ENCODE data around the gene PPIG. TPM values are rescaled to one million over a fixed set of nuclear protein-coding genes. Genes with fewer than 3 reads are reported as not detected.

The PPIG gene
- total and polyA plus RNA-seq, 4 experiments from 2014 or later = 36.8 to 103 (median 81.1) TPM

GRCh38 chr2:169637620-169638019, 53.5 kb downstream of the PPIG start:
- no peak overlapping the region for H3K4me3 Mint-ChIP-seq
- POLR2A ChIA-PET (ENCODE audit: partially characterized antibody) = no interaction called here
- peaks cover 16 to 33% of the 10 kb centered on the region in 2 donors for H3K36me3 Mint-ChIP-seq
- H3K27ac ChIP-seq (ENCODE audit: low read depth, low read length) = no peak overlapping the region
- intact Hi-C loops (cut with micrococcal nuclease) = no loop called here
- CTCF ChIA-PET (ENCODE audit: partially characterized antibody) = no interaction called here
- H3K4me1 Mint-ChIP-seq = no peaks in the 10 kb centered on the region
- H3K27me3 Mint-ChIP-seq = no peaks in the 10 kb centered on the region
- no peaks in the 10 kb centered on the region for H3K9me3 ChIP-seq (ENCODE audit: control insufficient read depth in 1 of 2, low read length in 2 of 2)
- H3K4me3 ChIP-seq (ENCODE audit: low read length in 2 of 2) = no peak overlapping the region
- no peak overlapping the region for H3K27ac Mint-ChIP-seq
- no peaks in the 10 kb centered on the region for H3K9me3 Mint-ChIP-seq
- H3K36me3 ChIP-seq (ENCODE audit: insufficient read depth, low read length) = peaks cover 44% of the 10 kb centered on the region
- no peaks in the 10 kb centered on the region for H3K27me3 ChIP-seq (ENCODE audit: insufficient read depth, low read length)
- H3K4me1 ChIP-seq (ENCODE audit: insufficient read depth, low read length) = no peaks in the 10 kb centered on the region
- DNase-seq = no peak

- Histone ChIP-seq H3K4me1 (ENCODE audit: insufficient read depth, low read length) (no peaks in the 10 kb centered on the region), H3K27me3 (ENCODE audit: insufficient read depth, low read length) (no peaks in the 10 kb centered on the region), H3K4me3 (ENCODE audit: low read length in 2 of 2) (no peak overlapping the region), H3K27ac (ENCODE audit: low read depth, low read length) (no peak overlapping the region), H3K36me3 (ENCODE audit: insufficient read depth, low read length) (peaks cover 26% of the 10 kb centered on the region), H3K9me3 (ENCODE audit: control insufficient read depth in 1 of 2, low read length in 2 of 2) (no peaks in the 10 kb centered on the region)
- Mint-ChIP-seq H3K27ac (no peak overlapping the region), H3K4me1 (no peaks in the 10 kb centered on the region), H3K36me3 (peaks cover 9 to 23% of the 10 kb centered on the region in 2 donors), H3K4me3 (no peak overlapping the region), H3K9me3 (peaks cover 0 to 2% (median 0%) of the 10 kb centered on the region in 8 donors), H3K27me3 (no peaks in the 10 kb centered on the region)
- ChIA-PET CTCF (ENCODE audit: partially characterized antibody) (interaction anchor here (0.6 kb wide), 1 partner anchor 125 kb away, joined by 3 read pairs; no protein-coding TSS in a partner anchor), POLR2A (ENCODE audit: partially characterized antibody) (no interaction called here)
- intact Hi-C loops (cut with micrococcal nuclease) = no loop called here
- no peak for DNase-seq
Observed at GRCh38 chr2:169640104-169640503, 56.0 kb downstream of the PPIG start.

DNA sequence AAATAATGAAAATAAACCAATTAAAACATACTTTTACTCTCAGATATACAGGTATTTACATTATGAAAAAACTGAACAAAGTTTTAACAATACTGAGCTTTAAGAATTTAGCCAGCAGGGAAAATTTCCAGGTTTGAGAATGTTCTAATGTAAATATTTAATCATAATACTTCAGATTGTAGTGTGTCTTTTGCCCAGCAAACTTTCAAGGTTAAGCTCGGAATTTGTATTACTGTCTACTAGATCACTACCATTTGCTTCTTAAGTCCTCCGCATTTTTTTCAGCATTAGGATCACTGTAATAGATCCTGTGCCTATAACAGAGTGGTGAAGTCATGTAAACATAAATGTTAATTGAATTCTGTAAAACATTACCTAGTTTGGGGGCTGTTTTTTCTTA, 57.3 kb downstream of the PPIG start:
- no peaks in the 10 kb centered on the region for H3K27me3 ChIP-seq (ENCODE audit: insufficient read depth, low read length)
- ChIA-PET CTCF (ENCODE audit: partially characterized antibody) (no interaction called here), POLR2A (ENCODE audit: partially characterized antibody) (no interaction called here)
- Mint-ChIP-seq H3K4me1 (no peaks in the 10 kb centered on the region), H3K36me3 (peaks cover 9 to 23% of the 10 kb centered on the region in 2 donors), H3K27me3 (no peaks in the 10 kb centered on the region), H3K9me3 (peaks cover 0 to 2% (median 0%) of the 10 kb centered on the region in 8 donors), H3K4me3 (no peak overlapping the region), H3K27ac (no peak overlapping the region)
- no peak overlapping the region for H3K4me3 ChIP-seq (ENCODE audit: low read length in 2 of 2)
- H3K27ac ChIP-seq (ENCODE audit: low read depth, low read length) = no peak overlapping the region
- no peaks in the 10 kb centered on the region for H3K4me1 ChIP-seq (ENCODE audit: insufficient read depth, low read length)
- no peaks in the 10 kb centered on the region for H3K9me3 ChIP-seq (ENCODE audit: control insufficient read depth in 1 of 2, low read length in 2 of 2)
- no peak for DNase-seq
- intact Hi-C loops (cut with micrococcal nuclease) = no loop called here
- H3K36me3 ChIP-seq (ENCODE audit: insufficient read depth, low read length) = peaks cover 12% of the 10 kb centered on the region

DNA sequence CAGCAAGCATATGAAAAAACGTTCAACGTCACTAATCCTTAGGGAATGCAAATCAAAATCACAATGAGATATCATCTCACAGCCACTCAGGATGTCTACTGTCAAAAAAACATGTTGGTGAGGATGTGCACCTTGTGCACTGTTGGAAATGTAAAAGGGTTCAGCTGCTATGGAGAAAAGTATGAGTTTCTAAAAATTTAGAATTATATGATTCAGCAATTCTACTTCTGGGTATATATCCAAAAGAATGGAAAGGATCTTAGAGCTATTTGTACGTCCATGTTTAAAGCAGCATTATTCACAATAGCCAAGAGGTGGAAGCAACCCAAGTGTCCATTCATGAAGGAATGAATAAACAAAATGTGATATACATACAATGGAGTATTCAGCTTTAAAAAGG, 60.0 kb downstream of the PPIG start:
- Histone ChIP-seq H3K9me3 (ENCODE audit: control insufficient read depth in 1 of 2, low read length in 2 of 2) (no peaks in the 10 kb centered on the region), H3K4me1 (ENCODE audit: insufficient read depth, low read length) (no peaks in the 10 kb centered on the region), H3K27ac (ENCODE audit: low read depth, low read length) (no peak overlapping the region), H3K36me3 (ENCODE audit: insufficient read depth, low read length) (no peaks in the 10 kb centered on the region), H3K4me3 (ENCODE audit: low read length in 2 of 2) (no peak overlapping the region), H3K27me3 (ENCODE audit: insufficient read depth, low read length) (no peaks in the 10 kb centered on the region)
- Mint-ChIP-seq H3K4me1 (no peaks in the 10 kb centered on the region), H3K27ac (no peak overlapping the region), H3K27me3 (no peaks in the 10 kb centered on the region), H3K9me3 (peaks cover 0 to 2% (median 0%) of the 10 kb centered on the region in 8 donors), H3K36me3 (peaks cover 0 to 13% of the 10 kb centered on the region in 2 donors), H3K4me3 (no peak overlapping the region)
- POLR2A ChIA-PET (ENCODE audit: partially characterized antibody) = interaction anchor here (0.6 to 1.3 kb wide), 2 partner anchors 9 to 16 kb away, joined by 3 read pairs; no protein-coding TSS in a partner anchor
- CTCF ChIA-PET (ENCODE audit: partially characterized antibody) = interaction anchor here (0.7 to 1.1 kb wide), 2 partner anchors 54 to 355 kb away, joined by 3 to 4 read pairs; no protein-coding TSS in a partner anchor
- intact Hi-C loops (cut with micrococcal nuclease) = no loop called here
- DNase-seq = no peak

DNA sequence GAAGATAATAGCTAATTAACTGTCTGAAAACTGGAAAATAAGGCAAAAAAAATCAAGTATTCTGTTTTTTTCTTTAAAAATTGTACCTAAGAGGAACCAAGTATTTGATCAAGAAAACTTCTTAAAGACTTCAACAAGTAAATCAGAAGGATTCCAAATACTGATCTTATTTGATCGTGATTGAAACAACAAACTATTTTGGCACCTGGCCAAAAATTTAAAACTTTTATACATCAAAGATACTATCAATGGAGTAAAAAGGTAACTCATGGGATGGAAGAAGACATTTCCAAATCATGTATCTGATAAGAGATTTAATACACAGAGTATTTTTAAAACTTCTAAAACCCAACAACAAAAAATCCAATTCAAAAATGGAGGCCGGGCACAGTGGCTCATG, 63.3 kb downstream of the PPIG start:
- Mint-ChIP-seq H3K9me3 (peaks cover 0 to 2% (median 0%) of the 10 kb centered on the region in 8 donors), H3K36me3 (no peaks in the 10 kb centered on the region), H3K27me3 (peaks cover 1 to 5% of the 10 kb centered on the region in 2 donors), H3K27ac (no peak overlapping the region), H3K4me3 (no peak overlapping the region), H3K4me1 (peaks cover 0 to 2% (median 0%) of the 10 kb centered on the region in 4 donors)
- H3K4me1 ChIP-seq (ENCODE audit: insufficient read depth, low read length) = no peaks in the 10 kb centered on the region
- no peak overlapping the region for H3K27ac ChIP-seq (ENCODE audit: low read depth, low read length)
- ChIA-PET POLR2A (ENCODE audit: partially characterized antibody) (no interaction called here), CTCF (ENCODE audit: partially characterized antibody) (no interaction called here)
- H3K9me3 ChIP-seq (ENCODE audit: control insufficient read depth in 1 of 2, low read length in 2 of 2) = no peaks in the 10 kb centered on the region
- intact Hi-C loops (cut with micrococcal nuclease) = no loop called here
- no peak overlapping the region for H3K4me3 ChIP-seq (ENCODE audit: low read length in 2 of 2)
- H3K27me3 ChIP-seq (ENCODE audit: insufficient read depth, low read length) = no peaks in the 10 kb centered on the region
- no peak for DNase-seq
- H3K36me3 ChIP-seq (ENCODE audit: insufficient read depth, low read length) = no peaks in the 10 kb centered on the region

GRCh38 chr2:169649278-169649677, 65.1 kb downstream of the PPIG start:
- H3K27ac Mint-ChIP-seq = no peak overlapping the region
- H3K4me1 Mint-ChIP-seq = peaks cover 0 to 2% (median 0%) of the 10 kb centered on the region in 4 donors
- H3K9me3 Mint-ChIP-seq = no peaks in the 10 kb centered on the region
- no peaks in the 10 kb centered on the region for H3K36me3 Mint-ChIP-seq
- Histone ChIP-seq H3K27me3 (ENCODE audit: insufficient read depth, low read length) (no peaks in the 10 kb centered on the region), H3K4me3 (ENCODE audit: low read length in 2 of 2) (no peak overlapping the region), H3K9me3 (ENCODE audit: control insufficient read depth in 1 of 2, low read length in 2 of 2) (no peaks in the 10 kb centered on the region), H3K36me3 (ENCODE audit: insufficient read depth, low read length) (no peaks in the 10 kb centered on the region), H3K4me1 (ENCODE audit: insufficient read depth, low read length) (no peaks in the 10 kb centered on the region), H3K27ac (ENCODE audit: low read depth, low read length) (no peak overlapping the region)
- ChIA-PET POLR2A (ENCODE audit: partially characterized antibody) (no interaction called here), CTCF (ENCODE audit: partially characterized antibody) (no interaction called here)
- intact Hi-C loops (cut with micrococcal nuclease) = no loop called here
- no peak overlapping the region for H3K4me3 Mint-ChIP-seq
- no peak for DNase-seq
- peaks cover 8 to 11% of the 10 kb centered on the region in 2 donors for H3K27me3 Mint-ChIP-seq

DNA sequence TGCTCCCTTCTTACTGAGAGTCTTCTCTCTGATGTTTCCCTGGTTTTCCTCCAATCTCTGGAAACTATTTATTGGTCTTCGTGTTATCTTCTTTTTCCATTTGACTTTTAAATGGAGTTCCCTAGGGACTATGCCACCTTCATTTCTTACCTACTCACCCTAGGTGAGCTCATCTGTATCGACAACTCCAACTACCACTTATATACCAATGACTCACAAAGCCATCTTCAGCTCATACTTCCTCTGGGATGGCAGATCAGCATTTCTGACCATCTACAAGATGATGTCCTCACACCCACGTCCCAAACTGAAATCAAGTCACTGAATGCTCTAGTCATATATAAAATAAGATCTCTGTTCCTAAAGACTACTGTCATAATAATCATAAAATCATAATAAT, 69.5 kb downstream of the PPIG start:
- H3K9me3 Mint-ChIP-seq = no peaks in the 10 kb centered on the region
- H3K9me3 ChIP-seq (ENCODE audit: control insufficient read depth in 1 of 2, low read length in 2 of 2) = no peaks in the 10 kb centered on the region
- H3K4me1 Mint-ChIP-seq = peaks cover 0 to 2% (median 0%) of the 10 kb centered on the region in 4 donors
- H3K36me3 Mint-ChIP-seq = no peaks in the 10 kb centered on the region
- no peaks in the 10 kb centered on the region for H3K27me3 ChIP-seq (ENCODE audit: insufficient read depth, low read length)
- no peak overlapping the region for H3K4me3 ChIP-seq (ENCODE audit: low read length in 2 of 2)
- no peaks in the 10 kb centered on the region for H3K36me3 ChIP-seq (ENCODE audit: insufficient read depth, low read length)
- POLR2A ChIA-PET (ENCODE audit: partially characterized antibody) = no interaction called here
- intact Hi-C loops (cut with micrococcal nuclease) = no loop called here
- DNase-seq = no peak
- CTCF ChIA-PET (ENCODE audit: partially characterized antibody) = no interaction called here
- H3K27me3 Mint-ChIP-seq = peaks cover 8 to 11% of the 10 kb centered on the region in 2 donors
- no peaks in the 10 kb centered on the region for H3K4me1 ChIP-seq (ENCODE audit: insufficient read depth, low read length)
- no peak overlapping the region for H3K27ac ChIP-seq (ENCODE audit: low read depth, low read length)
- H3K27ac Mint-ChIP-seq = no peak overlapping the region
- no peak overlapping the region for H3K4me3 Mint-ChIP-seq

DNA sequence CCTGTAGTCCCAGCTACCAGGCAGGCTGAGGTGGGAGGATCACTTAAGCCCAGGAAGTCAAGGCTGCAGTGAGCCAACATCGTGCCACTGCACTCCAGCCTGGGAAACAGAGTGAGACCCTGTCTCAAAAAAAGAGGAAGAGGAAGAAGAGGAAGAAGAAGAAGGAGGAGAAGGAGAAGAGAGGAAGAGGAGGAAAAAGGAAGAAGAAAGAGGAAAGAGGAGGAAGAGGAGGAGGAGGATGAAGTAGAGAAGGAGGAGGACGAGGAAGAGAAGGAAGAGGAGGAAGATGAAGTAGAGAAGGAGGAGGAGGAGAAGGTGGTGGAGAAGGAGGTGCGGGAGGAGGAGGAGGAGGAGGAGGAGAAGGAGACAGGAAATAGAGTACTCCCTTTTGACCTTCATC, 72.0 kb downstream of the PPIG start:
- no peaks in the 10 kb centered on the region for H3K4me1 Mint-ChIP-seq
- no peaks in the 10 kb centered on the region for H3K9me3 Mint-ChIP-seq
- Histone ChIP-seq H3K4me1 (ENCODE audit: insufficient read depth, low read length) (no peaks in the 10 kb centered on the region), H3K4me3 (ENCODE audit: low read length in 2 of 2) (no peak overlapping the region), H3K9me3 (ENCODE audit: control insufficient read depth in 1 of 2, low read length in 2 of 2) (no peaks in the 10 kb centered on the region), H3K36me3 (ENCODE audit: insufficient read depth, low read length) (no peaks in the 10 kb centered on the region), H3K27me3 (ENCODE audit: insufficient read depth, low read length) (no peaks in the 10 kb centered on the region), H3K27ac (ENCODE audit: low read depth, low read length) (no peak overlapping the region)
- H3K27ac Mint-ChIP-seq = no peak overlapping the region
- ChIA-PET POLR2A (ENCODE audit: partially characterized antibody) (no interaction called here), CTCF (ENCODE audit: partially characterized antibody) (no interaction called here)
- intact Hi-C loops (cut with micrococcal nuclease) = no loop called here
- H3K4me3 Mint-ChIP-seq = no peak overlapping the region
- DNase-seq = no peak
- H3K27me3 Mint-ChIP-seq = peaks cover 8 to 11% of the 10 kb centered on the region in 2 donors
- H3K36me3 Mint-ChIP-seq = no peaks in the 10 kb centered on the region

Data from CD4-positive, alpha-beta memory T cell (primary cell).